SU-DHL-6 (cell line): Measurements from ENCODE around the gene VWF.

Source experiments
- CTCF ChIP-seq: fragments of 200-600 bp; sonication (generic); IDR thresholded peaks from one replicate; pipeline ENCODE4 v1.5.1; 2017; ENCODE audit warnings: antibody characterized with exemption, mild to moderate bottlenecking, low read length, moderate library complexity; ENCODE audit not compliant: insufficient read depth, poor library complexity, severe bottlenecking
- EZH2phosphoT487 ChIP-seq: fragments of 200-600 bp; sonication (generic), shearing (Covaris generic); conservative IDR thresholded peaks from 2 replicates; pipeline ENCODE4 v1.6.1; 2018; ENCODE audit warnings: mild to moderate bottlenecking, antibody characterized with exemption, low read length, moderate library complexity, mixed read lengths

- TF ChIP-seq CTCF (no peak), EZH2phosphoT487 (no peak)
Observed at GRCh38 chr12:6092784-6093722, 31.4 kb downstream of the VWF start.
